Vagina (tissue), 2 donors: ENCODE measurements around the gene ALKBH8. TPM values are rescaled to one million over a fixed set of nuclear protein-coding genes. Genes with fewer than 3 reads are reported as not detected.

ENCODE experiments used
- DNase-seq, 2 donors: peaks; one replicate each; pipeline ENCODE4 v3.0.0-alpha.2; 2017; ENCODE audit errors: extremely low spot score in 2 of 2
- H3K27ac ChIP-seq: fragments of 200-600 bp; sonication (generic); one replicate; pipeline ENCODE4 v1.5.1; 2019
- H3K27me3 ChIP-seq: fragments of 200-600 bp; sonication (generic); one replicate; pipeline ENCODE4 v1.5.1; 2019
- H3K36me3 ChIP-seq, 2 donors: fragments of 200-600 bp; sonication (generic); one replicate each; pipeline ENCODE4 v1.5.1; 2017 to 2019
- H3K4me1 ChIP-seq: fragments of 200-600 bp; sonication (generic); one replicate; pipeline ENCODE4 v1.5.1; 2019
- H3K4me3 ChIP-seq, 2 donors: fragments of 200-600 bp; sonication (generic); 1 replicate in 1 of 2; 2 replicates in 1 of 2; pipeline ENCODE4 v1.5.1; 2016 to 2019
- H3K9me3 ChIP-seq: fragments of 200-600 bp; sonication (generic); one replicate; pipeline ENCODE4 v1.5.1; 2019
- CTCF ChIP-seq, 3 experiments: fragments of 450-650 bp in 2 of 3; fragments of 200-600 bp in 1 of 3; sonication (generic) in 1 of 3; IDR thresholded peaks; one replicate each; pipeline ENCODE4 v1.5.1; 2017 to 2019; ENCODE audit warnings: antibody characterized with exemption in 3 of 3, mild to moderate bottlenecking in 2 of 3, moderate library complexity in 2 of 3
- POLR2A ChIP-seq, 2 donors: fragments of 450-650 bp; IDR thresholded peaks; one replicate each; pipeline ENCODE4 v1.6.1; 2017; ENCODE audit warnings: antibody characterized with exemption in 2 of 2, mild to moderate bottlenecking in 2 of 2, moderate library complexity in 2 of 2
- POLR2AphosphoS5 ChIP-seq, 2 donors: sonication (generic); formaldehyde crosslinking; IDR thresholded peaks; one replicate each; pipeline ENCODE4 v1.9.0; 2017; ENCODE audit warnings: antibody characterized with exemption in 2 of 2, mild to moderate bottlenecking in 2 of 2, low read depth in 1 of 2; ENCODE audit not compliant: insufficient read depth in 1 of 2
- intact Hi-C: fragments of 100-400 bp; cut with DNase I; formaldehyde crosslinking; loops from one replicate; pipeline ENCODE4 v1.15.1; 2023
- total RNA-seq: library from RNA; depleted of rRNA; stranded (reverse); fragments of >200 nt; gene quantifications from one replicate; pipeline ENCODE4 v1.2.3, GENCODE V29; 2016

Gene ALKBH8
- 3.4 TPM for total RNA-seq

DNA sequence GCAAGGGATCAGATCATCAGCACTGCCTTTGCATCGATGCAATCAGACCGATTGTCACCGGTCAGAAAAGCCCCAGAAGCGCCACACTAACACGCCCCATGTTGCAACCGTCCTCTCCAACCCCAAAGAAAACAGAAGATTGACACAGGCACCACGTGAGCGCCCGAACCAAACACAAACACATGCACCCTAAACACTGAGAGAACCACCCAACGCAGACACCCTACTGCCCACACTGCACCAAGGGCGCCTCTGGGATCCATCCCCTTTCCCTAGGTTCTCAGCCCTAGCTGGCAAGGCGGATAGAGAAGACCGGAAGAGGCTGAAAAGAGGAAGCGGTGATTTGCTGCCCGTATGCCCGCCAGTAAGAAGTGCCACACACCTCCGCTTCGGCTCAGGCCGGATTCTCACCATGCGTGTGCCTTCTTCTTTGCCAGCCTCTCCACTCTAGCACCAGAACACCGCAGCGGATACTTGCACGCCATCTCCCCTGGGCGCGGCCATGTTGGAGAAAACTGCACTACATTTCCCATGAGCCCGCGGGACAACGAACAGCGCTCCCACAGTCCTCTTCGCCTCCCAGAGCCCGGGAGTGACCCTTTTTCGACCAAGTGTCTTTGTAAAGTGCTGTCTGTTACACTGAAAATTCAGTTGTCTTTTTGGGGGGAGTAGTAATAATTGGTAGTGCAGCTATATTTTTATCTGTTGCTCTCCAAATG lies at the start of gene ALKBH8:
Gene ALKBH8 (minus strand): TSS at position 517 of the 719 bp plus-strand sequence. CDS start 4,842 bp downstream, outside the sequence.
- peak within 1 kb of the TSS; percentile 71 for H3K27ac ChIP-seq
- peak within 1 kb of the TSS; percentile 62 to 79 for H3K4me3 ChIP-seq
- intact Hi-C loops: no loop called here
- no peaks in the 10 kb centered on the region for H3K36me3 ChIP-seq
- H3K27me3 ChIP-seq: no peaks in the 10 kb centered on the region
- no peaks in the 10 kb centered on the region for H3K9me3 ChIP-seq
- peaks cover 29% of the 10 kb centered on the region for H3K4me1 ChIP-seq
- DNase-seq: no peak
- no peak for TF ChIP-seq CTCF (IDR thresholded peaks at IDR 0.05)
- TF ChIP-seq POLR2AphosphoS5 (IDR thresholded peaks at IDR 0.05; ENCODE audit: insufficient read depth in 1 of 2, low read depth in 1 of 2): peak; percentile 74 to 76
- TF ChIP-seq POLR2A (IDR thresholded peaks at IDR 0.05): no peak

- DNase-seq: no peak
- H3K4me1 ChIP-seq: no peaks in the 10 kb centered on the region
- no peak overlapping the region for H3K4me3 ChIP-seq
- H3K27me3 ChIP-seq: no peaks in the 10 kb centered on the region
- TF ChIP-seq CTCF (IDR thresholded peaks at IDR 0.05) (no peak), POLR2A (IDR thresholded peaks at IDR 0.05) (no peak), POLR2AphosphoS5 (IDR thresholded peaks at IDR 0.05; ENCODE audit: insufficient read depth in 1 of 2, low read depth in 1 of 2) (no peak)
- H3K9me3 ChIP-seq: no peaks in the 10 kb centered on the region
- intact Hi-C loops: no loop called here
- no peak overlapping the region for H3K27ac ChIP-seq
- H3K36me3 ChIP-seq: no peaks in the 10 kb centered on the region
These were observed 46.9 kb upstream of the ALKBH8 start for GRCh38 chr11:107612445-107612844.

- Histone ChIP-seq H3K27ac (no peak overlapping the region), H3K4me1 (no peaks in the 10 kb centered on the region), H3K36me3 (no peaks in the 10 kb centered on the region), H3K9me3 (no peaks in the 10 kb centered on the region), H3K27me3 (no peaks in the 10 kb centered on the region), H3K4me3 (no peak overlapping the region)
- no peak for DNase-seq
- intact Hi-C loops: no loop called here
- no peak for TF ChIP-seq POLR2A (IDR thresholded peaks at IDR 0.05)
- no peak for TF ChIP-seq POLR2AphosphoS5 (IDR thresholded peaks at IDR 0.05; ENCODE audit: insufficient read depth in 1 of 2, low read depth in 1 of 2)
- no peak for TF ChIP-seq CTCF (IDR thresholded peaks at IDR 0.05)
These were observed 44.1 kb upstream of the ALKBH8 start for GRCh38 chr11:107609400-107610218.

DNA sequence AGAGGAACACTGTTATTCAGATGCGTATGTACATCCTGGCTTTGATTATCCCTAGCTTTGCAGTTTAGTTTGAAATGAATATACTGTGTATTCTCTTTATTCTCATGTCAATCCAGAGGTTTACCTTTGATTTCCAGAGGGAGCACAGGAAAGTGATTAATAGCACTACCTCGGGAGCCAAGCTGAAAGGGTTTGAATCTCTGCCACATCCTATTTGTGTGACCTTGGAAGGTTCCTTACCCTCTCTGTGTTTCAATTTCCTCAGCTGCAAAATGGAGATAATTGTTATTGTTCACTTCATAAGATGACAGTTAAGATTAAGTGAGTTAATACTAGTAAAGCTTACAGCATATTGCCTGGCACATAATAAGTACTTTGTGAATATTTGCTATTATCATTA lies 43.3 kb upstream of the ALKBH8 start:
- no peaks in the 10 kb centered on the region for H3K27me3 ChIP-seq
- H3K4me1 ChIP-seq: no peaks in the 10 kb centered on the region
- H3K4me3 ChIP-seq: no peak overlapping the region
- no peaks in the 10 kb centered on the region for H3K36me3 ChIP-seq
- intact Hi-C loops: no loop called here
- no peak for TF ChIP-seq CTCF (IDR thresholded peaks at IDR 0.05)
- no peak for TF ChIP-seq POLR2AphosphoS5 (IDR thresholded peaks at IDR 0.05; ENCODE audit: insufficient read depth in 1 of 2, low read depth in 1 of 2)
- TF ChIP-seq POLR2A (IDR thresholded peaks at IDR 0.05): no peak
- H3K27ac ChIP-seq: no peak overlapping the region
- H3K9me3 ChIP-seq: no peaks in the 10 kb centered on the region
- no peak for DNase-seq

DNA sequence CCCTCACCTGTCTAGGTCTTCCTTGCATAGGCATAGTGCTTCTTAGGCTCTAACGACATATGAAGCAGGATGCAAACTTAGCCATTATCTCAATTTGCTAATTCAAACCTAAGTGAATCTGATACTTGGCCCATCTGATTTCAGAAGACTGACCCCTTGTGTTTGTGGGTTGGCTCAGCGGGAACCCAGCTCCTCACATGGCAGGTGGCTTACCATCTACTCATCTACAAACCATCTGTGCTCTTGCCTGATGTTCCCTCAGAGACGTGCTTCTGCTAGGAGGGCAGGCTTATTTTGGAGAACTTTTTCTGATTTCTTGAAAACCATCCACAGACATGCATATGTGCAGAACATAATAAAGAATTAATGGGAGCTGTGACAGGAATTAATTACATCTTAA lies 40.6 kb upstream of the ALKBH8 start:
- Histone ChIP-seq H3K27me3 (no peaks in the 10 kb centered on the region), H3K9me3 (no peaks in the 10 kb centered on the region), H3K36me3 (no peaks in the 10 kb centered on the region), H3K4me3 (no peak overlapping the region), H3K4me1 (no peaks in the 10 kb centered on the region), H3K27ac (no peak overlapping the region)
- no peak for TF ChIP-seq CTCF (IDR thresholded peaks at IDR 0.05)
- no peak for TF ChIP-seq POLR2A (IDR thresholded peaks at IDR 0.05)
- no peak for TF ChIP-seq POLR2AphosphoS5 (IDR thresholded peaks at IDR 0.05; ENCODE audit: insufficient read depth in 1 of 2, low read depth in 1 of 2)
- no peak for DNase-seq
- intact Hi-C loops: no loop called here
